ENCODE results near the gene MGARP. TPM values are rescaled to one million over a fixed set of nuclear protein-coding genes. Genes with fewer than 3 reads are reported as not detected.

MGARP gene
- total RNA-seq, 1 donor from 2014 or later, result 0.65 TPM

DNA sequence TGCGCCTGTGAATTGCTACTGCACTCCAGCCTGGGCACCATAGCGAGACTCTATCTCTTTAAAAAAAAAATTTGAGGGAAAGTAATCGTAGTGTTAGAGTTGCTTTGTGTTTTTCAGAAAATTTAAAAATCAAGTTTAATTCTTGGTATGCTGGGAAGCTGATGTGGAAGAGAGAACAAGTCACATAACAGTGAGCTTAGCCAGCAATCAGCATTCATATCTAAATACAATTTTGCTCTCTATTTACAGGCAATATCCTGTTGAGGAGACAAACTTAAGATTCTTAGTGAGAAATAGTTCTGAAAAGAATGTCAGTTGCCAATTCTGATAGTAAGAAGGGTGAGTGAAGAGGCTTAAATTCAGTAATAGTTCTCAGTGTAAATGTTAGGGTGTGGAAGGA is 31.9 kb upstream of the MGARP start:
- DNase-seq (ENCODE audit: low read depth, low spot score), result no peak
- no peak for TF ChIP-seq CTCF (conservative IDR thresholded peaks at IDR 0.05)
- H3K27me3 Mint-ChIP-seq (ENCODE audit: low read depth), result no peaks in the 10 kb centered on the region
- H3K27ac Mint-ChIP-seq (ENCODE audit: unreplicated experiment), result no peak overlapping the region
- H3K36me3 Mint-ChIP-seq (ENCODE audit: low read depth), result peaks cover 23% of the 10 kb centered on the region
- no peak overlapping the region for H3K4me3 Mint-ChIP-seq
- H3K9me3 Mint-ChIP-seq, result peaks cover 2% of the 10 kb centered on the region
- peaks cover 10% of the 10 kb centered on the region for H3K4me1 Mint-ChIP-seq

DNA sequence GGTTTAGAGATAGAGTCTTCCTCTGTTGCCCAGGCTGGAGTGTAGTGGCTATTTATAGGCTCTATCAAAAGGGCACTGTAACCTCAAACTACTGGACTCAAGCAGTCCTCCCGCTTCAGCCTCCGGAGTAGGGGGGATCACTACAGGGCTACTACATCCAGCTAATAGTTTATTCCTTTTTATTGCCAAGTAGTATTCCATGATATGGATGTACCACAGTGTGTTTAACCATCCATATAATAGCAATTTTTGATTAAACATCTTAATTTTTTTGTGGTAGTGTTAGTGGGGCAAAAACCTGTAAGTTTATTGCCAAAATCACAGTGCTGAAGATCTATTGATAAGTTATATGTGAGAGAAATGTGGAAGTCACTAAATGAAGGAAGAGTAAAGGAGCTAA is 24.9 kb upstream of the MGARP start:
- Mint-ChIP-seq H3K27me3 (ENCODE audit: low read depth) (no peaks in the 10 kb centered on the region), H3K27ac (ENCODE audit: unreplicated experiment) (no peak overlapping the region), H3K4me1 (peaks cover 38% of the 10 kb centered on the region), H3K36me3 (ENCODE audit: low read depth) (peaks cover 29% of the 10 kb centered on the region), H3K4me3 (peak overlapping the region; percentile 67), H3K9me3 (no peaks in the 10 kb centered on the region)
- no peak for TF ChIP-seq CTCF (conservative IDR thresholded peaks at IDR 0.05)
- no peak for DNase-seq (ENCODE audit: low read depth, low spot score)

GRCh38 chr4:139301821-139302611 is 22.0 kb upstream of the MGARP start, which contains the start of gene NDUFC1:
Gene NDUFC1 (minus strand): TSS chr4:139302477. CDS start chr4:139295798, 6,679 bp downstream.
- peak; percentile 42 for DNase-seq (ENCODE audit: low read depth, low spot score)
- Mint-ChIP-seq H3K36me3 (ENCODE audit: low read depth) (peaks cover 27% of the 10 kb centered on the region), H3K27ac (ENCODE audit: unreplicated experiment) (peak within 1 kb of the TSS; percentile 98), H3K9me3 (no peaks in the 10 kb centered on the region), H3K4me1 (peaks cover 45% of the 10 kb centered on the region), H3K27me3 (ENCODE audit: low read depth) (no peaks in the 10 kb centered on the region), H3K4me3 (peak within 1 kb of the TSS; percentile 99)
- TF ChIP-seq CTCF (conservative IDR thresholded peaks at IDR 0.05), result peak; percentile 48

- peaks cover 22% of the 10 kb centered on the region for H3K36me3 Mint-ChIP-seq (ENCODE audit: low read depth)
- H3K9me3 Mint-ChIP-seq, result no peaks in the 10 kb centered on the region
- H3K27ac Mint-ChIP-seq (ENCODE audit: unreplicated experiment), result peak within 1 kb of the TSS; percentile 98
- peak within 1 kb of the TSS; percentile 99 for H3K4me3 Mint-ChIP-seq
- H3K4me1 Mint-ChIP-seq, result peaks cover 41% of the 10 kb centered on the region
- DNase-seq (ENCODE audit: low read depth, low spot score), result peak; percentile 95
- no peaks in the 10 kb centered on the region for H3K27me3 Mint-ChIP-seq (ENCODE audit: low read depth)
- no peak for TF ChIP-seq CTCF (conservative IDR thresholded peaks at IDR 0.05)
These were observed 21.2 kb upstream of the MGARP start, which contains the start of gene NAA15 for GRCh38 chr4:139301113-139301820. Gene NAA15 (plus strand): TSS chr4:139301505. CDS start chr4:139301778, 273 bp downstream.

DNA sequence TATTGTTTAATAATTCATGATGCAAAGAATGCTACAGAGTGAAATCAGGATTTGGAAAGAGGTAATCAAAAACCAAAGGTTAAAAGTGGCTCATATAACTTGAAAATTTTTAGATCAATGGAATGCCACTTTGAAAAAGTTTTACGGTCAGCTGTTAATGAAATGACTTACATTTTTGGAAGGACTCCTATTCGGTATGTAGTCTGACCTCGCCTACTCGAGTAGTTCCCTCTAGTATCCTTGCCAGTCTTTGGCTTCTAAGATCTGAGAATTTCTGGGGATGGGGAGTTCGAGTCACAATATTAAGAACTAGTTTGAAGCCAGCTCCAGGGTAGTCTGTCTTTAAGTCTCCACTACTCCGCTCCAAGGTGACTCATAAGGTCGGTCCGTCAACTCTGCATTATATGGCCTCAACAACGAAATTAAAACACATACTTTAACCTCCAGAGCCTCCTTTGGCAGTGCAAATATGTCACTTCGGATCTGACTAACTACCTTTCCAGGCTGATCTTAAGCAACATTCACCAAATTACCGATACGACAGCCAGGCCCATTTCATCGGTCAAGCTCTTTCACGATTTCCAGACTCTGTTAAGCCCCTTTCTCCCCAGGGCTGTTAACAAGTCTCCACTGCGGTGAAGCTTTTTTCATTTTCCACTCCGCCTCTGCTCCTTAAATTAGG is 20.5 kb upstream of the MGARP start:
- Mint-ChIP-seq H3K36me3 (ENCODE audit: low read depth) (peaks cover 21% of the 10 kb centered on the region), H3K27me3 (ENCODE audit: low read depth) (no peaks in the 10 kb centered on the region), H3K4me1 (peaks cover 48% of the 10 kb centered on the region), H3K27ac (ENCODE audit: unreplicated experiment) (peak overlapping the region; percentile 87), H3K4me3 (peak overlapping the region; percentile 99), H3K9me3 (no peaks in the 10 kb centered on the region)
- no peak for TF ChIP-seq CTCF (conservative IDR thresholded peaks at IDR 0.05)
- no peak for DNase-seq (ENCODE audit: low read depth, low spot score)

Data from neural crest cell (in vitro differentiated cells).